Stimulated activated CD4-positive, alpha-beta T cell treated with anti-CD3 and anti-CD28 coated beads, Interleukin-15, amount 100 ng/mL, for 24 hours (primary cell): ENCODE results near the gene AFF3.
A peak's percentile ranks its signal among the peaks of the same experiment; 100 is the strongest.
"Not testable (repeated sequence)": the region's sequence is repeated elsewhere in the genome, so short reads cannot be mapped to it uniquely, and the experiment has no call there.

Source experiments
- DNase-seq: peaks from one replicate; pipeline ENCODE4 v3.0.0-alpha.2; 2020

Gene AFF3

DNA sequence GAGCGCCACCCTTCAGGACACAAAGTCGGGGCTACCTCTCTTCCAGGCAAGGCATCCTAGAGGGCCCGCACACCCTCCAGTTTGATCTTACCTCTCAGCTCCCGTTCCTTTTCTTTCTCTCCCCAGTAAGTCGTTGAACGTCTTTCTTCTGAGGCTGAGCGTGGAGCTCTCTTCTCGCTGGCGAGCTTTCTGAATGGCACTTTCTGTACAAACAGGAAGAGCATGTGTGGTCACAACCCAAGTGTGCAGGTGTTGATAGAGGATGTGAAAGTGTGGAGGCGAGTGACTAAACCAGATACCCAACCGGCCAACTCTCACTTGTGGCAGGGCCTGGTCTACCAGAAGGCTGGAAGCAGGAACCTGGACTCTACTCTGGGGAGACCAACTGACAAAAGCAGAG lies at the start of gene AFF3:
TSS of gene AFF3 (minus strand) at position 198 of the 400 bp plus-strand sequence. CDS start 38,136 bp downstream, outside the sequence.
- peak; percentile 76 for DNase-seq

- no peak for DNase-seq
Observed at GRCh38 chr2:100189387-100189786, 47.0 kb upstream of the AFF3 start.

- no peak for DNase-seq
Observed at GRCh38 chr2:100188326-100188725, 45.9 kb upstream of the AFF3 start.

DNA sequence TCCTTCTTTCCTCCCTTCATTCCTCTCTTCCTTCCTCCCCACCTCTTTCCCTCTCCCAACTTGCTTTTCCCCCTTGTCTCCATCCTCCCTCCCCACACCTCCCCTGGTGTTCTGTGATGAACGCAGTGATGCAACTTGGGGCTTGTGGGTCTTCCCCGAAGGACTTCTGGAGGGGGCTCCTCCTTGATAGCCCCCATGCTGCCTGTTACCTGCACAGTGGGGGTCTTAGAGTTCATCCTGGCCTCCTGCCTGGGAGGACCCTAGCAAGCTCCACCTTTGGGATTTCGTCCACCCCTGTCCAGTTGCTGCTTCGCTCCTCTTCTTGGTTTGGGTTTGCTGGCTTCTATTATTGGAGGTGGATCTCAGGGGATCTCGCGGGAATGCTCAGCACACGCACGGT lies 43.7 kb upstream of the AFF3 start:
- no peak for DNase-seq

DNA sequence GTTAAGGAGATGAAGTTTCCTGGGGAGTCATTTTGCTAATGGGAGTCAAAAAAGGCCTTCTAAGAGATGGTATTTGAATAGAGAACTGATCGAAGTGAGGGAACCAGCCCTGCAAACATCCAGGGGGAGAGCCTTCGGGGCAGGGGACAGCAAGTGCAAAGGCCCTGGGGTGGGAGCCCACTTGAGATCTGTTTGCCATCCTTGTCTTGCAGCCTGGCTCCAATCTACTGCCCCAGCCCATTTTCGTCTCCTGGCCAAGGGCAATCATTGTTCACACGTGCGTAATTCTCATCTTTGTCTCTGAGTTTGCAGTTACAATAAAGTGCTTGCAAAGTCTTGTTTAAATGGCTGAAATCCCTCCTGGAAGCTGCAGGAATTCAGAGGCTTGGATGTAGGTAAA lies 43.1 kb upstream of the AFF3 start:
- no peak for DNase-seq

GRCh38 chr2:100185105-100185504 lies 42.7 kb upstream of the AFF3 start:
- no peak for DNase-seq

- no peak for DNase-seq
Observed at GRCh38 chr2:100184055-100184737, 41.8 kb upstream of the AFF3 start.

- no peak for DNase-seq
Observed at GRCh38 chr2:100182494-100183361, 40.3 kb upstream of the AFF3 start.

- DNase-seq, result no peak
Observed at GRCh38 chr2:100180503-100180902, 38.1 kb upstream of the AFF3 start.

DNA sequence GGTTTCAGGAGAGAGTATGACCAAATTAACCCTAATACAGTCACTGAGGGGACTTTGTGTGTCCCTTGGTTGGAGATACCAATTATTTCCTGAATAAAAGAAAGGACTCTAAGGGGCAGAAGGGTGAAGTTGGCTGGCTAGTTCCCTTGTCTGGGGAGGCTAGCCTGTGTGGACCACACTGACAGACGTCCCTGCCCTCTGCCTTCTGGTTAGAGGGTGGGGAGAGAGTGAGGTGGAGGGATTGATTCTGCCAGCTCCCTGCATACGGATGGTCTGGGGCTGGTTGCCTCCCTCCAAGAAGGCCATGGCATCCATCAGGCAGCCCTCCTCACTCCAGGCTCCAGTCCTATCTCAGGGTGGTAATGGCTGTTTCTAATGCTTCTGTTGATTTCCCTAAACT lies 37.4 kb upstream of the AFF3 start:
- no peak for DNase-seq

DNA sequence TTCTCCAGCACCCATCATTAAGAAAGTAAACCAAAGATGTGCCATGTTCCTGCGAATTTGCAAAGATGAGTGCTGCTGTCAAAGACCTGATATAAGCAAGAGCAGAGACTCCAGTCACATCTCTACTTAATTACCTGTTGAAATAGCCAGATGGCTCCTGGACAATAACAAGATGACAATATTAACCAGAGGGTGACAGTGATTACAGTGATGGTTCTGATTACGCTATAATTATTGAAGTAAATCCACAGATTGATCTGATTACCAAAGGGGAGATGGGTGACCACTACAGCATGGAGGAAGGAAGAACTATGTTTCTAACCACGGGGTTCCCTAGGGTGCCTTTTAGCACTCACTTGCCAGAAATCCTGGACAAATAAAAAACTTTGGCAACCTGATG lies 36.5 kb upstream of the AFF3 start:
- DNase-seq, result no peak

DNA sequence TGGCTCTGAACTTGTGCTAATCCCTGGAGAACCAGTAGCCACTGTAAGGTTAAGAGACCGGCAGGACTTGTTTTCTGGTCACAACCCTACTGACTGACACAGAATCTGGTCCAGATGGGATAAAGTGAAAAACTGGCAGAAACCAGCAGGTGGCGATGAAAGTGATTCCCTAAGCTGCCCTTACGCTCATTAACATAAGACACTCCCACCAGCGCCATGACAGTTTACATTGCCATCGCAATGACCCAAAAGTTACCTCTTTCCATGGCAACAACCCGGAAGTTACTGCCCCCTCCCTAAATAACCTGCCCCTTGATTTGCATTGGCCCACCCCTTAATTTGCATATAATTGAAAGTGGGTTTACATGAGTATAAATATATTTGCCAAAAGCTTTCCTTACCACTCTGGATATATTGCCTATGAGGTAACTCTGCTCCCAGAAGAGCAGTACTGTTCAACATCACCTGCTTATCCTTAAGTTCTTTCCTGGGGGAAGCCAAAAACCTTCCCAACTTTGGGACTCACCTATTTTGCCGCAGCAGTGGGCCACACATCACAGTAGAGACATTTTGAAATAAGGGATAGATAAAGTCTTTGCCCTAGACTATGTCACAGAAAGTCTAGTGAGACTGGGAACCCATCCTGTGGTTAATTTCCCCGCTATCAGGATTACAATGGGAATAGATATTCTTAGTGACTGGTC lies 35.8 kb upstream of the AFF3 start:
- peak; percentile 44 for DNase-seq

GRCh38 chr2:100176925-100177324 lies 34.5 kb upstream of the AFF3 start:
- no peak for DNase-seq

DNA sequence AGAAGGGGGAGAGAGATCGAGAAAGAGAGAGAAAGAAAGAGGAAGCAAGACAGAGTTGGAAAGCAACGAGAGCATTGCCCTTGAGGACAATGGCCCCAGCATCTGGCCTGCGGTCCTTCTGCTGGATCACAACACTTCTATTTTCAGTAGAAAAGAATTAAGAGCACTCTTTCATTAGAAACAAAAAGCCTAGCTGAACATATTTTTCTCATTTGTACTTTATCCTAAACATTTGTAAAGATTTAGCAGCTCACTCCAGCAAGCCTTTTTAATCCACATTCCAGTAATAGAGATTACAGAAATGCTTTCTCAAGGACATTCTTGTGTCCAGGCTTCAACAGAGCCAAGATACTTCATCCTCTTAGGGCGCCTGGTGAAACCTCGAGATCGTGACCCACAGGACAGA lies 31.6 kb upstream of the AFF3 start:
- DNase-seq, result no peak

- DNase-seq, result no peak
Observed at GRCh38 chr2:100166701-100167100, 24.3 kb upstream of the AFF3 start.

DNA sequence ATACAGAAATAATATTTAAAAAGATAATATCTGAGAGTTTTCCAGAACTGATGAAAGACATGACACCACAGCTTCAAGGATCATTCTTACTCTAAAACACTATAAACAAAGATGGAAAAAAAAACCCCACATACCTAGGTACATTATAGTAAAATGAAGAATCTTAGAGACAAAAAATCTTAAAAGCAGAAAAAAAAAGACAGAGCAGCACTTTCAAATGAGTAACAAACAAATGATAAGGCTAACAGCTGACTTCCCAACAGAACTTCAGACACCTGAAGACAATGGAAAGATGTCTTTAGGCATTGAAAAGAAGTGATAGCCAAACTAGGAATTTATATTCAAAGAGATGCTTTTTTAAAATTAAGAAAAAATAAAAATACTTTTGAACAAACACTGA lies 21.2 kb upstream of the AFF3 start:
- DNase-seq, result no peak

DNA sequence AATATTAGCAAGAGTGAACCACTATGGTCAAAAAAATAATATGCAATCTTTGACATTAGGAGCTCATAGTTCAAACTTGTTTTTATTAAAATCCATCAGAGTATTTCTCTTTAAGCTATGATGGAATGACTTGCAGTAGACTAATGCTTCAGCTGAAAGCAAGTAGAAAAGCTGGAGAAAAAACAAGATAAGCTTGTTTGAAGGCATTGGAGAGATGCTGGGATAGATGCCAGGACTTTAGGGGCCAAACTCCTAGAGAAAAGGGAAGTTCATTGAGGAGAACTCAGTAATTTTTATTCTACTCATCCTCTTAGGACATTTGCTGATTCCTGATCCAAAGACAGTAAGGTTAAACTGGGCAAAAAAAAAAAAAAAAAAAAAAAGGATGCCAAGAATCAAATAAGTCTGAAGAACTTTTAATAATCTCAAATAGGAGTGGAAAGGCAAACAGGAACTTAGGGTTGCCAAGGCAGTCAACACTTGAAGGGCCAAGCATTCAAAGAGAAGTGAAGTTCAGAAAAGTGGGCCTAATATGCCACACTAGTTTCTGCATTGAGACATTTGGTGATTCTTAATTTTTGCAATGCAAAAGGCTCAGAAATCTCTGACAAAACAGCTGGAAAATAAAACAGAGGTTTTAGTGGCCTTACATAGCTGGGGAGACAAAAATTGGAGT lies 19.7 kb upstream of the AFF3 start:
- no peak for DNase-seq

DNA sequence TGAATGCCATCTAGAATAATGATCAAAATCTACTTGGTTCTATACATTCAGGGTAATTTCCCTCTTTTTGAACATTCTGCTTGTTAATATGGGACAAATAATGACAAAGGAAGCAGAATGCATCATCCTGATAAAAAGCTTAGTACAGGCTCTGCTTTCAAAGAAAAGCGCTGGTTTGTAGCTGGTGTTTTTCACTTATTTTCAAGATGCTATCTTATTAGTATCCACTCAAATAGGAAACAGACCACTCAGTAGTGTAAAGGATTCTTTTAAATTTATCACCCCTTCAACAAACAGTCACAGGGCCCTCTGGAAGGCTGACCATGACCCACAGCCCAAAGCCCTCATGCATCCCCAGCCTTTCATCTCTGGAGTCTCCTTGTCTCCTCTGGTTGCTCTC lies 18.0 kb upstream of the AFF3 start:
- no peak for DNase-seq

- DNase-seq, result not testable (repeated sequence)
Observed at GRCh38 chr2:100151832-100152231, 9.4 kb upstream of the AFF3 start.

DNA sequence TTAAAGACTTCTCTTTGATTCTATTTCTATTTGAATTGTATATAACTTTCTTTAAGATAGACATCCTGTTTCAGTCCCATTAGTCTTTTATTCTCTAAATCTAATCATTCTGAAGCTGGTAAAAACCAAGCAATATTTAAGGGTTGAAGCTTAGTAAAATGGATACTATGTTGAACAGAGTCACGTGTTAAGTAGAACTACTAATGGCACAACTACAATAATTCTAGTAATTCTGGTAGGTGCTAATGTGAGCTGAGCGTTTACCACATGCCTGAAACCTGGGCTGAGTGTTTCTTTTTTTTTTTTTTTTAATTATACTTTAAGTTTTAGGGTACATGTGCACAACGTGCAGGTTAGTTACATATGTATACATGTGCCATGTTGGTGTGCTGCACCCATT lies 8.9 kb upstream of the AFF3 start:
- DNase-seq, result no peak

DNA sequence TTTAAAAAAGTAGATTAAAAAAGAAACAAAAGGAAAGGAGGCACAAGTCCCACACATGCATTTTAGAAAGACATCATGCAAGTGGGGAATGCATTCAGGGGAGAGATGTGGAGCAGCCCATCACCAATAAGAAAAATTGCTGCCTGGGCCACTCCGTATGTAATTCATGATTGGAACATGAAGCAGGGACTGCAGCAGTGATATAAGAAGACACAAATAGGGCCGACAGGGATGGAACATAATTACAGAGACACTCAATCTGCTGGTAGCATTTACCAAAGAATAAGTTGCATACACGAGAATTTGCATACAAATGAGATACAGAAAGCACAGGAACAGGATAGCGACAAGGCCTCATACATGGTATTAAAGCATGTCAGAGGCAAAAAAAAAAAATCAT lies 6.5 kb upstream of the AFF3 start:
- DNase-seq, result no peak

DNA sequence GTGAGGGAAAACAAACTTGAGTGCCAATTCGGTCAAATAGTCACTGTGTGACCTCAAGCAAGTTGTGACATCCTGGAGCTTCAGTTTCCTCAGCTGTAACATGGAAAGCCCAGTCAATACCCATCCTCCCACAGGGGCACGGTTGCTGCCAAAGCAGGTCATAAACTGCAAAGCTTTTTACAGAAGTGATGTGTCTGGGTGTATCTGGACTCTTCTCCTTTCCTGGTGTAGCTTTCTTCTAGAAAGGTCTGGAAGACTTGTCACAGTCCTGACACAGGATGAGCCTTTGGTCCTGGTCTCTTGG lies 4.2 kb upstream of the AFF3 start:
- DNase-seq, result no peak

- DNase-seq, result no peak
Observed at GRCh38 chr2:100145893-100146656, 3.7 kb upstream of the AFF3 start.
